ENCODE data around the gene TRRAP.

DNA sequence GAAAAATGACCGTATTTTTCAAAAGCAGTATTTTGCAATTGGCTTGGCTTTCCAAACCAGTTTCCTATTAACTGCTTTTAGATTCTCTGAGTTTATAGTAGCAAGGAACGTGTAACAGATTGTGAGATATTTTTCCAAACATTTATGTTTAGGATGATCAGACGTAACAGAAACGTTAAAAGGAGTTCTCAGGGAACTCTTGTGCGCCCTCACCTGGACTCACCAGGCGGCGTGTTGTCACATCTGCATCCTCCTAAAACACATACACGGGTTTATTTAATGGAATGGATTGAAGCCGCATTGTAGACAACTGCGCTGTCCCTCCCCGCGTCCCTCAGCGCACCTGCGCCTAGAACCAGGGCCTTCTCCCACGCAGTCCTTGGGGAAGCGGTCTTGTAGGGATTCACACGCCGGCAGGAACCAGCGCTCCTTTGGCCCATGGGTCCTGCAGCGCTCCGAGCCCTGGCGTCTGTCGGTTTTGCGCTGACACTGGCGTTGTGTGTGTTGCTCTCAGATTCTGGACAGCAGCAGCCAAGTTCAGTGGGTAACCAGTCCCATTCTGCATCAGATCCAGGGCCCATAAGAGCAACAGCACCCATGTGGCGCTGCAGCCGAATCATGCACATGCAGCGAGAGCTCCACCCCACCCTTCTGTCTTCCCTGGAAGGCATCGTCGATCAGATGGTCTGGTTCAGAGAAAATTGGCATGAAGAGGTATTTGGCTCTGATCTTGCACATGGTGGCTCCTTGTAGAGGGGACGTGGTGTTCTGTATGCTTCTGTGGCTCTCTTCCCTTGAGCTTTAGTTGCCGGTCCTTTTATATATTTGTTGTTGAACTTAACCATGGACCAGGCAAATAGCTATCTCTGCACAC lies 114.9 kb downstream of the TRRAP start:
- TF ChIP-seq, protein P1, sequence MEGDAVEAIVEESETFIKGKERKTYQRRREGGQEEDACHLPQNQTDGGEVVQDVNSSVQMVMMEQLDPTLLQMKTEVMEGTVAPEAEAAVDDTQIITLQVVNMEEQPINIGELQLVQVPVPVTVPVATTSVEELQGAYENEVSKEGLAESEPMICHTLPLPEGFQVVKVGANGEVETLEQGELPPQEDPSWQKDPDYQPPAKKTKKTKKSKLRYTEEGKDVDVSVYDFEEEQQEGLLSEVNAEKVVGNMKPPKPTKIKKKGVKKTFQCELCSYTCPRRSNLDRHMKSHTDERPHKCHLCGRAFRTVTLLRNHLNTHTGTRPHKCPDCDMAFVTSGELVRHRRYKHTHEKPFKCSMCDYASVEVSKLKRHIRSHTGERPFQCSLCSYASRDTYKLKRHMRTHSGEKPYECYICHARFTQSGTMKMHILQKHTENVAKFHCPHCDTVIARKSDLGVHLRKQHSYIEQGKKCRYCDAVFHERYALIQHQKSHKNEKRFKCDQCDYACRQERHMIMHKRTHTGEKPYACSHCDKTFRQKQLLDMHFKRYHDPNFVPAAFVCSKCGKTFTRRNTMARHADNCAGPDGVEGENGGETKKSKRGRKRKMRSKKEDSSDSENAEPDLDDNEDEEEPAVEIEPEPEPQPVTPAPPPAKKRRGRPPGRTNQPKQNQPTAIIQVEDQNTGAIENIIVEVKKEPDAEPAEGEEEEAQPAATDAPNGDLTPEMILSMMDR (IDR thresholded peaks at IDR 0.05): no peak
- no peak for TF ChIP-seq POLR2A (IDR thresholded peaks at IDR 0.05)
- no peak for TF ChIP-seq EP300 (IDR thresholded peaks at IDR 0.05)
- TF ChIP-seq POLR2AphosphoS5 (IDR thresholded peaks at IDR 0.05): no peak
